ENCODE data around the gene TEKT4.

Gene TEKT4

GRCh38 chr2:94869552-94870439 lies 1.4 kb upstream of the TEKT4 start:
- no peaks in the 10 kb centered on the region for H3K27me3 ChIP-seq (ENCODE audit: control insufficient read depth in 2 of 2, insufficient read depth in 2 of 2, low read length in 2 of 2)

GRCh38 chr2:94870440-94871225 lies 597 bp upstream of the TEKT4 start:
- no peak overlapping the region for H3K9ac ChIP-seq (ENCODE audit: low read depth in 1 of 2, low read length in 2 of 2)
- H3K27ac ChIP-seq (ENCODE audit: low read depth in 2 of 2, low read length in 2 of 2): no peak overlapping the region
- no peaks in the 10 kb centered on the region for H3K4me1 ChIP-seq (ENCODE audit: control insufficient read depth in 2 of 2, insufficient read depth in 2 of 2, low read length in 2 of 2)
- H3K4me3 ChIP-seq (ENCODE audit: low read length in 2 of 2): no peak overlapping the region
- no peaks in the 10 kb centered on the region for H3K36me3 ChIP-seq (ENCODE audit: control insufficient read depth in 2 of 2, insufficient read depth in 2 of 2, low read length in 2 of 2)
- H3K27me3 ChIP-seq (ENCODE audit: control insufficient read depth in 2 of 2, insufficient read depth in 2 of 2, low read length in 2 of 2): no peaks in the 10 kb centered on the region
- no peaks in the 10 kb centered on the region for H3K9me3 ChIP-seq (ENCODE audit: control insufficient read depth in 2 of 2, low read length in 2 of 2)

More at GRCh38 chr2:94869552-94870439, 1.4 kb upstream of the TEKT4 start:
- no peak overlapping the region for H3K4me3 ChIP-seq (ENCODE audit: low read length in 2 of 2)
- H3K9ac ChIP-seq (ENCODE audit: low read depth in 1 of 2, low read length in 2 of 2): no peak overlapping the region
- no peak overlapping the region for H3K27ac ChIP-seq (ENCODE audit: low read depth in 2 of 2, low read length in 2 of 2)
- no peaks in the 10 kb centered on the region for H3K36me3 ChIP-seq (ENCODE audit: control insufficient read depth in 2 of 2, insufficient read depth in 2 of 2, low read length in 2 of 2)
- no peaks in the 10 kb centered on the region for H3K9me3 ChIP-seq (ENCODE audit: control insufficient read depth in 2 of 2, low read length in 2 of 2)
- H3K4me1 ChIP-seq (ENCODE audit: control insufficient read depth in 2 of 2, insufficient read depth in 2 of 2, low read length in 2 of 2): no peaks in the 10 kb centered on the region

DNA sequence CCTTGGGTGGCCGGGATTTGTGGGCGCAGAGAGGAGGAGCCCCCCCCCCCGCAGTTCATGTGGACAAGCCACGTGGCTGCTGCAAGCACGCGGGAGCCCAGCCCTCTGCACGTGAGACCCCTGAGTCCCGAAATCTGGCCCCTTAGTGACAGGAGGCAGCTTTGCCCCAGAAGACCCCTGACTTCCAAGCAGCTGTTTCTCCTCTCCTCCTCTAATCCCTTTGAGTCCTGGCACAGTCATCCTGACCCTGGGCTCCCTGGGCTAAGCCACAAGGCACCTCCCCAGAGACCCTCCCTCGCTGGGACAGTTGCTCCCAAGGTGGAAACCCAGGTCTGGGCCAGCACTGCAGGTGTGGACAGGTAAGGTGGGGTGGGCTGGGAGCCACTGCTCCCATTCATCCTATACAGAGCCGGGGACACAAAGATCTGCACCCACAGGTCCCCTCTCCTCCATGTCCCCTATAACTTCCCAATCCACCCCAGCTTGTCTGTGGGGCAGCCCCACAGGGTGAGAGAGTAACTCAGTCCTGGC lies 923 bp downstream of the TEKT4 start:
- H3K27me3 ChIP-seq (ENCODE audit: control insufficient read depth in 2 of 2, insufficient read depth in 2 of 2, low read length in 2 of 2): no peaks in the 10 kb centered on the region
- no peaks in the 10 kb centered on the region for H3K4me1 ChIP-seq (ENCODE audit: control insufficient read depth in 2 of 2, insufficient read depth in 2 of 2, low read length in 2 of 2)
- H3K9me3 ChIP-seq (ENCODE audit: control insufficient read depth in 2 of 2, low read length in 2 of 2): no peaks in the 10 kb centered on the region
- no peak overlapping the region for H3K9ac ChIP-seq (ENCODE audit: low read depth in 1 of 2, low read length in 2 of 2)
- H3K27ac ChIP-seq (ENCODE audit: low read depth in 2 of 2, low read length in 2 of 2): no peak overlapping the region
- no peaks in the 10 kb centered on the region for H3K36me3 ChIP-seq (ENCODE audit: control insufficient read depth in 2 of 2, insufficient read depth in 2 of 2, low read length in 2 of 2)
- H3K4me3 ChIP-seq (ENCODE audit: low read length in 2 of 2): no peak overlapping the region

DNA sequence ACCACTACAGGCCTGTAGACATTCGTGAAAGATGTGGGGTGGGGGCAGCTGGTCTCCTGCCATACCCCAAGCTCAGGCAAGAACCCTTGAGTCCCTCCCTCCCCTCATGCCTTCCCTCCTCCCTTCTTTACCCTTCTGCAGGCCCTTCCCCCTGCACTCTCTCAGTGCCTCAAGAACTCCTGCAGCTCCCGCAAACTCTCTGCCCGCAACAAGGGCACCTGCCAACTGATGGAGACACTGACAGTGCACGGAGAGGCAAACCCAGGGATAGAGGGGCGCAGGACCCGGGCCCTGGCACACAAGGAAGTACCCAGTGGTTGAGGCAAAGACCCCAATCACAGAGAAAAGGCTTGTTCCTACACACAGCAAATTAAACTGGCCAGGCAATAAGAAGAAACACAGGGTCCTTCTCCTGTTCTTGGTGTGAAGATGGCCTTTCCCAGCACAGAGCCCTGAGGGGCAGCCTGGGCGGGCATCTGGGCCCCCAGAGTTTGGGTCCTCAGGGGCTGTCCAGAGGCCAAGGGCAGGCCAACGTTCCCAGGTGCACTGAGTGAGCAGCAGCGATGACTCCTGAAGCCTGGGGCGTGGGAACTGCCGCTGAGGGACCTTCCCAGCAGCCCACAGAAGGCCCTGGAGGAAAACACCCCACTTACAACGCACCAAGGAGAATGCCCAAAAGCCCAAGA lies 1.6 kb downstream of the TEKT4 start:
- Histone ChIP-seq H3K27ac (ENCODE audit: low read depth in 2 of 2, low read length in 2 of 2) (no peak overlapping the region), H3K9ac (ENCODE audit: low read depth in 1 of 2, low read length in 2 of 2) (no peak overlapping the region), H3K36me3 (ENCODE audit: control insufficient read depth in 2 of 2, insufficient read depth in 2 of 2, low read length in 2 of 2) (no peaks in the 10 kb centered on the region), H3K27me3 (ENCODE audit: control insufficient read depth in 2 of 2, insufficient read depth in 2 of 2, low read length in 2 of 2) (no peaks in the 10 kb centered on the region), H3K4me3 (ENCODE audit: low read length in 2 of 2) (no peak overlapping the region), H3K4me1 (ENCODE audit: control insufficient read depth in 2 of 2, insufficient read depth in 2 of 2, low read length in 2 of 2) (no peaks in the 10 kb centered on the region), H3K9me3 (ENCODE audit: control insufficient read depth in 2 of 2, low read length in 2 of 2) (no peaks in the 10 kb centered on the region)

DNA sequence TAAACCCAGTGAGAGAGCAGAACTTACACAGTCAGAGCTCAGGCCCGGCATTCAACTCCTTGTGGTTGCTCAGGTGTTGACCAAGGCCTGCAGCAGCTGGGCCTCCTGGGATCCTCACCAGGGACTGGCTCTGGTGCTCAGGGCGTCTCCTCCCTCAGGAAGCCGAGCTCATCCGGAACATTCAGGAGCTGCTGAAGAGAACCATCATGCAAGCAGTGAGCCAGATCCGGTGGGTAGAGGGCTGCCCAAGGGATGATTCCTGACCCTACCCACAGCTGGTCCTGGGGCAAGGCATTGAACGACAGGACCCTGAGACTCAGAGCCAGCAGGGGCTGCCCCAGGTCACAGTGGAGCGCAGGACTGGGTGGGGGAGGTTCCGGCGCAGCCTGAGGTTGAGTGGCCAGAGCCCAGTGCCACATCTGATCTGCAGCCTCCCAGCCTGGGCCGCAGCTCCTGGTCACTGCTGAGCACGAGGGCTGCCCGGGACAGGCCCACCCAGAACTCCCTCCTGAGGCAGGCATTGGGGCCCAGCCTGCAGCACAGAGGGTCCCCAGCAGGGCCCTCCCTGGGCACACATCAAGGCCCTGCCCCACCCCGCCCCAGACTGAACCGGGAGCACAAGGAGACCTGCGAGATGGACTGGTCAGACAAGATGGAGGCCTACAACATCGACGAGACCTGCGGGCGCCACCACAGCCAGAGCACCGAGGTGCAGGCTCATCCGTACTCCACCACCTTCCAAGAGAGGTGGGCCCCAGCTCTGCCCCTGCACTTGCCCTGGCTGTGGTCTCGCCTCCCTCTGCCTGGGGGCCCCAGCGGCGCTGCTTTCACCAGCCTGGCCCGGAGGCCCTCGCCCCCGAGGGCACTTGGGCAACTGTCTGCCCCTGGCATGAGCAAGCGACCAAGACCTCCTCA lies 2.4 kb downstream of the TEKT4 start:
- Histone ChIP-seq H3K4me3 (ENCODE audit: low read length in 2 of 2) (no peak overlapping the region), H3K36me3 (ENCODE audit: control insufficient read depth in 2 of 2, insufficient read depth in 2 of 2, low read length in 2 of 2) (no peaks in the 10 kb centered on the region), H3K9ac (ENCODE audit: low read depth in 1 of 2, low read length in 2 of 2) (no peak overlapping the region), H3K4me1 (ENCODE audit: control insufficient read depth in 2 of 2, insufficient read depth in 2 of 2, low read length in 2 of 2) (no peaks in the 10 kb centered on the region), H3K27ac (ENCODE audit: low read depth in 2 of 2, low read length in 2 of 2) (no peak overlapping the region), H3K9me3 (ENCODE audit: control insufficient read depth in 2 of 2, low read length in 2 of 2) (no peaks in the 10 kb centered on the region), H3K27me3 (ENCODE audit: control insufficient read depth in 2 of 2, insufficient read depth in 2 of 2, low read length in 2 of 2) (no peaks in the 10 kb centered on the region)

DNA sequence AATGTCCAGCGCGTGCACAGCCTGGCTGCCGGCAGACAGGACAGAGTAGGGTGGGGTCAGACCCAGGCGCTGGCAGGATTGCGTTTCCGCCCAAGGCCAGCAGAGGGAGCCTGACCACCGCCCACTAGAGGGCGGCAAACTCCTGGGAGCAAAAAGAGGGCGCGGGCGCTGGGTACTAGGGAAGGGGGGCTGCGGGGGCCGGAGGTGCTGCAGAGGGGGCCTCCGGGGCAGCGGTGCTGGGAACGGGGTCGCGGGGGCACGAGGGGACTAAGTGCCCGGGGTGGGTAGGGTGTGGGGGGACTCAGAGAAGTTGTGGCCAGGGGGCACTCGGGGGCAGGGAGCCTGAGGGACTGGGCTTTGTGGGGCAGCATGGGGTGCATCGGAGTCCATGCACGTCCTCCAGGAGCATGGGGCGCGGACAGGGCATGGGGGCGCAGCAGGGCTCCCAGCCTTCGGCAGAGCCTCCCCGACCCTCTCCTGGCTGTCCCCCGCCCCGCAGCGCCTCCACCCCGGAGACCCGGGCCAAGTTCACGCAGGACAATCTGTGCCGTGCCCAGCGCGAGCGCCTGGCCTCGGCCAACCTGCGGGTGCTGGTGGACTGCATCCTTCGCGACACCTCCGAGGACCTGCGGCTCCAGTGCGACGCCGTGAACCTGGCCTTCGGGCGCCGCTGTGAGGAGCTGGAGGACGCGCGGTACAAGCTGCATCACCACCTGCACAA lies 3.2 kb downstream of the TEKT4 start:
- no peaks in the 10 kb centered on the region for H3K9me3 ChIP-seq (ENCODE audit: control insufficient read depth in 2 of 2, low read length in 2 of 2)
- no peak overlapping the region for H3K9ac ChIP-seq (ENCODE audit: low read depth in 1 of 2, low read length in 2 of 2)
- H3K36me3 ChIP-seq (ENCODE audit: control insufficient read depth in 2 of 2, insufficient read depth in 2 of 2, low read length in 2 of 2): no peaks in the 10 kb centered on the region
- no peaks in the 10 kb centered on the region for H3K27me3 ChIP-seq (ENCODE audit: control insufficient read depth in 2 of 2, insufficient read depth in 2 of 2, low read length in 2 of 2)
- no peaks in the 10 kb centered on the region for H3K4me1 ChIP-seq (ENCODE audit: control insufficient read depth in 2 of 2, insufficient read depth in 2 of 2, low read length in 2 of 2)
- no peak overlapping the region for H3K27ac ChIP-seq (ENCODE audit: low read depth in 2 of 2, low read length in 2 of 2)
- no peak overlapping the region for H3K4me3 ChIP-seq (ENCODE audit: low read length in 2 of 2)

- Histone ChIP-seq H3K27ac (ENCODE audit: low read depth in 2 of 2, low read length in 2 of 2) (no peak overlapping the region), H3K27me3 (ENCODE audit: control insufficient read depth in 2 of 2, insufficient read depth in 2 of 2, low read length in 2 of 2) (no peaks in the 10 kb centered on the region), H3K36me3 (ENCODE audit: control insufficient read depth in 2 of 2, insufficient read depth in 2 of 2, low read length in 2 of 2) (no peaks in the 10 kb centered on the region), H3K4me3 (ENCODE audit: low read length in 2 of 2) (no peak overlapping the region), H3K9ac (ENCODE audit: low read depth in 1 of 2, low read length in 2 of 2) (no peak overlapping the region), H3K4me1 (ENCODE audit: control insufficient read depth in 2 of 2, insufficient read depth in 2 of 2, low read length in 2 of 2) (no peaks in the 10 kb centered on the region), H3K9me3 (ENCODE audit: control insufficient read depth in 2 of 2, low read length in 2 of 2) (no peaks in the 10 kb centered on the region)
Measured at GRCh38 chr2:94875064-94875819, 4.0 kb downstream of the TEKT4 start.

DNA sequence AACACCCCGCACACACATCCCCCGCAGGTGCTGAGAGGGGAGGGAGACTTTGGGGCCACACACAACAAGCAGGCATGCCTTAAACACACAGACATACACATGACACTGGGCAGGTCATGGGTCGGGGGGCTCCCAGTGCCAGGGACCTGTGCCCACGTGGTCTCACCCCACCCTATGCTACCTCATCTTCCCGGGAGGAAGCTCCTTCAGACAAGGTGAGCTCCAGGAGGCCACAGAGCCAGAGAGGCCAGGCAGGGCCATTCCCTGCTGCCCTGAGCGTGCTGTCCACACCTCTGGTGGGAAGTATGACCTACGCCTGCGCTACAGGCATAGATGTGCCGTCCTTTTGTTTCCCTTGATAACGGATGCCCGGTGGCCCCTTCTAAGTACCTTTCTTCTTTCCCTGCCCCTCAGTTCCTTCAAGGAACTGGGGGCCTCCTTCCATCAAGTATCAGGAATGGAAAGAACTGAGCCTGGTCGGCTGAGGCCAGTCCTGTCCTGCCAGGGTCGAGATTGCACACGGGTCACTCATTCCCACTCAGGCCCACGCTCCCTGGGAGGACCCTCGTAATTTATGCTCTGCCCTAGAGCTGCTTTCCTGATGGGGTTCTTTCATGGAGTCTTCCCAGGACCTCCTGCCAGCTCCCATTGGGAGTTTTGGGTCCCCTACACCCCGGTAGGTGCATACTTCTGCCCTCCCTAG lies 4.7 kb downstream of the TEKT4 start:
- H3K27ac ChIP-seq (ENCODE audit: low read depth in 2 of 2, low read length in 2 of 2): no peak overlapping the region
- H3K36me3 ChIP-seq (ENCODE audit: control insufficient read depth in 2 of 2, insufficient read depth in 2 of 2, low read length in 2 of 2): no peaks in the 10 kb centered on the region
- H3K9me3 ChIP-seq (ENCODE audit: control insufficient read depth in 2 of 2, low read length in 2 of 2): no peaks in the 10 kb centered on the region
- H3K9ac ChIP-seq (ENCODE audit: low read depth in 1 of 2, low read length in 2 of 2): no peak overlapping the region
- H3K4me3 ChIP-seq (ENCODE audit: low read length in 2 of 2): no peak overlapping the region
- H3K4me1 ChIP-seq (ENCODE audit: control insufficient read depth in 2 of 2, insufficient read depth in 2 of 2, low read length in 2 of 2): no peaks in the 10 kb centered on the region
- H3K27me3 ChIP-seq (ENCODE audit: control insufficient read depth in 2 of 2, insufficient read depth in 2 of 2, low read length in 2 of 2): no peaks in the 10 kb centered on the region

All from mucosa of rectum (tissue), 2 donors.